ENCODE results near the gene ANKRD55.
"Not testable (repeated sequence)": the region's sequence is repeated elsewhere in the genome, so short reads cannot be mapped to it uniquely, and the experiment has no call there.

The ANKRD55 gene

GRCh38 chr5:56203936-56204335, 29.2 kb downstream of the ANKRD55 start:
- not testable (repeated sequence) for H3K9ac ChIP-seq (ENCODE audit: low read depth, low read length); H3K4me3 ChIP-seq (ENCODE audit: low read length); H3K27me3 ChIP-seq (ENCODE audit: insufficient read depth, low read length); H3K27ac ChIP-seq (ENCODE audit: low read length); H3K4me1 ChIP-seq (ENCODE audit: insufficient read depth, low read length); H3K9me3 ChIP-seq (ENCODE audit: insufficient read depth, low read depth, low read length); H3K36me3 ChIP-seq (ENCODE audit: insufficient read depth, low read depth, low read length)

GRCh38 chr5:56202483-56202882, 30.6 kb downstream of the ANKRD55 start:
- Histone ChIP-seq H3K4me1 (ENCODE audit: insufficient read depth, low read length) (no peaks in the 10 kb centered on the region), H3K27ac (ENCODE audit: low read length) (no peak overlapping the region), H3K4me3 (ENCODE audit: low read length) (no peak overlapping the region), H3K9ac (ENCODE audit: low read depth, low read length) (no peak overlapping the region), H3K27me3 (ENCODE audit: insufficient read depth, low read length) (no peaks in the 10 kb centered on the region), H3K36me3 (ENCODE audit: insufficient read depth, low read depth, low read length) (no peaks in the 10 kb centered on the region), H3K9me3 (ENCODE audit: insufficient read depth, low read depth, low read length) (no peaks in the 10 kb centered on the region)

- H3K9me3 ChIP-seq (ENCODE audit: insufficient read depth, low read depth, low read length); H3K4me3 ChIP-seq (ENCODE audit: low read length); H3K9ac ChIP-seq (ENCODE audit: low read depth, low read length); H3K4me1 ChIP-seq (ENCODE audit: insufficient read depth, low read length); H3K36me3 ChIP-seq (ENCODE audit: insufficient read depth, low read depth, low read length); H3K27me3 ChIP-seq (ENCODE audit: insufficient read depth, low read length); H3K27ac ChIP-seq (ENCODE audit: low read length): not testable (repeated sequence)
Observed at GRCh38 chr5:56201762-56202261, 31.3 kb downstream of the ANKRD55 start.

GRCh38 chr5:56200971-56201666, 32.0 kb downstream of the ANKRD55 start:
- Histone ChIP-seq H3K27ac (ENCODE audit: low read length) (no peak overlapping the region), H3K9me3 (ENCODE audit: insufficient read depth, low read depth, low read length) (no peaks in the 10 kb centered on the region), H3K4me1 (ENCODE audit: insufficient read depth, low read length) (no peaks in the 10 kb centered on the region), H3K4me3 (ENCODE audit: low read length) (no peak overlapping the region), H3K27me3 (ENCODE audit: insufficient read depth, low read length) (no peaks in the 10 kb centered on the region), H3K9ac (ENCODE audit: low read depth, low read length) (no peak overlapping the region), H3K36me3 (ENCODE audit: insufficient read depth, low read depth, low read length) (no peaks in the 10 kb centered on the region)

GRCh38 chr5:56195016-56195415, 38.1 kb downstream of the ANKRD55 start:
- H3K9me3 ChIP-seq (ENCODE audit: insufficient read depth, low read depth, low read length): no peaks in the 10 kb centered on the region
- H3K27ac ChIP-seq (ENCODE audit: low read length): no peak overlapping the region
- H3K4me1 ChIP-seq (ENCODE audit: insufficient read depth, low read length): no peaks in the 10 kb centered on the region
- H3K36me3 ChIP-seq (ENCODE audit: insufficient read depth, low read depth, low read length): no peaks in the 10 kb centered on the region
- H3K4me3 ChIP-seq (ENCODE audit: low read length): no peak overlapping the region
- H3K27me3 ChIP-seq (ENCODE audit: insufficient read depth, low read length): no peaks in the 10 kb centered on the region
- H3K9ac ChIP-seq (ENCODE audit: low read depth, low read length): no peak overlapping the region

- Histone ChIP-seq H3K9me3 (ENCODE audit: insufficient read depth, low read depth, low read length) (no peaks in the 10 kb centered on the region), H3K27me3 (ENCODE audit: insufficient read depth, low read length) (no peaks in the 10 kb centered on the region), H3K9ac (ENCODE audit: low read depth, low read length) (no peak overlapping the region), H3K4me3 (ENCODE audit: low read length) (no peak overlapping the region), H3K27ac (ENCODE audit: low read length) (no peak overlapping the region), H3K4me1 (ENCODE audit: insufficient read depth, low read length) (no peaks in the 10 kb centered on the region), H3K36me3 (ENCODE audit: insufficient read depth, low read depth, low read length) (no peaks in the 10 kb centered on the region)
Observed at GRCh38 chr5:56192246-56192645, 40.9 kb downstream of the ANKRD55 start.

GRCh38 chr5:56191656-56192055, 41.5 kb downstream of the ANKRD55 start:
- Histone ChIP-seq H3K9ac (ENCODE audit: low read depth, low read length) (no peak overlapping the region), H3K36me3 (ENCODE audit: insufficient read depth, low read depth, low read length) (no peaks in the 10 kb centered on the region), H3K27ac (ENCODE audit: low read length) (no peak overlapping the region), H3K27me3 (ENCODE audit: insufficient read depth, low read length) (no peaks in the 10 kb centered on the region), H3K4me1 (ENCODE audit: insufficient read depth, low read length) (no peaks in the 10 kb centered on the region), H3K4me3 (ENCODE audit: low read length) (no peak overlapping the region), H3K9me3 (ENCODE audit: insufficient read depth, low read depth, low read length) (no peaks in the 10 kb centered on the region)

GRCh38 chr5:56190497-56190896, 42.6 kb downstream of the ANKRD55 start:
- Histone ChIP-seq H3K27me3 (ENCODE audit: insufficient read depth, low read length) (no peaks in the 10 kb centered on the region), H3K4me1 (ENCODE audit: insufficient read depth, low read length) (no peaks in the 10 kb centered on the region; the same call in 1 of the 2 replicates), H3K9ac (ENCODE audit: low read depth, low read length) (no peak overlapping the region), H3K9me3 (ENCODE audit: insufficient read depth, low read depth, low read length) (no peaks in the 10 kb centered on the region), H3K36me3 (ENCODE audit: insufficient read depth, low read depth, low read length) (no peaks in the 10 kb centered on the region), H3K4me3 (ENCODE audit: low read length) (no peak overlapping the region), H3K27ac (ENCODE audit: low read length) (no peak overlapping the region)

GRCh38 chr5:56185768-56186311, 47.3 kb downstream of the ANKRD55 start:
- Histone ChIP-seq H3K9me3 (ENCODE audit: insufficient read depth, low read depth, low read length) (no peaks in the 10 kb centered on the region), H3K27me3 (ENCODE audit: insufficient read depth, low read length) (no peaks in the 10 kb centered on the region), H3K9ac (ENCODE audit: low read depth, low read length) (no peak overlapping the region), H3K27ac (ENCODE audit: low read length) (no peak overlapping the region), H3K4me3 (ENCODE audit: low read length) (no peak overlapping the region), H3K36me3 (ENCODE audit: insufficient read depth, low read depth, low read length) (no peaks in the 10 kb centered on the region), H3K4me1 (ENCODE audit: insufficient read depth, low read length) (no peaks in the 10 kb centered on the region; the same call in 1 of the 2 replicates)

GRCh38 chr5:56183506-56183905, 49.6 kb downstream of the ANKRD55 start:
- H3K9me3 ChIP-seq (ENCODE audit: insufficient read depth, low read depth, low read length): no peaks in the 10 kb centered on the region
- H3K27me3 ChIP-seq (ENCODE audit: insufficient read depth, low read length): no peaks in the 10 kb centered on the region
- H3K27ac ChIP-seq (ENCODE audit: low read length): no peak overlapping the region
- H3K4me1 ChIP-seq (ENCODE audit: insufficient read depth, low read length): no peaks in the 10 kb centered on the region; the same call in 1 of the 2 replicates
- no peak overlapping the region for H3K9ac ChIP-seq (ENCODE audit: low read depth, low read length)
- no peak overlapping the region for H3K4me3 ChIP-seq (ENCODE audit: low read length)
- no peaks in the 10 kb centered on the region for H3K36me3 ChIP-seq (ENCODE audit: insufficient read depth, low read depth, low read length)

GRCh38 chr5:56179442-56179841, 53.7 kb downstream of the ANKRD55 start:
- Histone ChIP-seq H3K4me3 (ENCODE audit: low read length) (no peak overlapping the region), H3K9ac (ENCODE audit: low read depth, low read length) (no peak overlapping the region), H3K4me1 (ENCODE audit: insufficient read depth, low read length) (0 out of 2 replicates have a peak, but pooled peaks cover 7% of the 10 kb centered on the region), H3K27ac (ENCODE audit: low read length) (no peak overlapping the region), H3K36me3 (ENCODE audit: insufficient read depth, low read depth, low read length) (no peaks in the 10 kb centered on the region), H3K9me3 (ENCODE audit: insufficient read depth, low read depth, low read length) (no peaks in the 10 kb centered on the region), H3K27me3 (ENCODE audit: insufficient read depth, low read length) (no peaks in the 10 kb centered on the region)

GRCh38 chr5:56178823-56179222, 54.3 kb downstream of the ANKRD55 start:
- H3K9ac ChIP-seq (ENCODE audit: low read depth, low read length): no peak overlapping the region
- H3K27ac ChIP-seq (ENCODE audit: low read length): no peak overlapping the region
- no peak overlapping the region for H3K4me3 ChIP-seq (ENCODE audit: low read length)
- H3K9me3 ChIP-seq (ENCODE audit: insufficient read depth, low read depth, low read length): no peaks in the 10 kb centered on the region
- no peaks in the 10 kb centered on the region for H3K36me3 ChIP-seq (ENCODE audit: insufficient read depth, low read depth, low read length)
- H3K27me3 ChIP-seq (ENCODE audit: insufficient read depth, low read length): no peaks in the 10 kb centered on the region
- 0 out of 2 replicates have a peak, but pooled peaks cover 7% of the 10 kb centered on the region for H3K4me1 ChIP-seq (ENCODE audit: insufficient read depth, low read length)

All from iPS-20b (cell line).